Heart left ventricle (tissue), 13 donors: ENCODE measurements around the gene SH2D4B.

ENCODE experiments used
- POLR2A ChIP-seq, 2 donors: fragments of 450-650 bp; IDR thresholded peaks; one replicate each; pipeline ENCODE4 v1.6.1; 2017; ENCODE audit warnings: antibody characterized with exemption in 2 of 2, mild to moderate bottlenecking in 2 of 2, moderate library complexity in 2 of 2
- TF ChIP-seq, protein P1 (sequence below), 12 donors: fragments of 200-600 bp; sonication (generic) in 4 of 12; IDR thresholded peaks; one replicate each; pipeline versions ENCODE4 v1.5.0 to v1.8.0; 2018 to 2022; ENCODE audit warnings: antibody characterized with exemption in 12 of 12, mild to moderate bottlenecking in 5 of 12
- donor health status: ischemic (EF 13 %, LVEDD 7.1; RV severe dilation, severe dysfunction).
- donor health status: DM: no; HTN: yes; CAD: no.
- donor health status: DM: no; HTN: no; CAD: no.
- donor health status: ischemic (EF 25% LVEDD 6.9; RV normal size, moderate dysfunction).
- donor health status: ischemic (EF 25% LVEDD 5.7; RV mildly dilated, moderate dysfunction).
- donor health status: ischemic (EF 35%, LVEDD 5.7; RV mildly dilated, moderate dysfunction).
- donor health status: nonischemic (EF 11% LVEDD 7.7; RV severe dilation, severe dysfunction).
- donor health status: DM: yes; HTN: yes; CAD: no.
- donor health status: PGD.
- donor health status: ischemic (EF 29% LVEDD 5.4; RV normal size, mild dysfunction).
- donor health status: nonischemic (EF 23%, LVEDD 6.1; RV moderate dilation, normal function).

DNA sequence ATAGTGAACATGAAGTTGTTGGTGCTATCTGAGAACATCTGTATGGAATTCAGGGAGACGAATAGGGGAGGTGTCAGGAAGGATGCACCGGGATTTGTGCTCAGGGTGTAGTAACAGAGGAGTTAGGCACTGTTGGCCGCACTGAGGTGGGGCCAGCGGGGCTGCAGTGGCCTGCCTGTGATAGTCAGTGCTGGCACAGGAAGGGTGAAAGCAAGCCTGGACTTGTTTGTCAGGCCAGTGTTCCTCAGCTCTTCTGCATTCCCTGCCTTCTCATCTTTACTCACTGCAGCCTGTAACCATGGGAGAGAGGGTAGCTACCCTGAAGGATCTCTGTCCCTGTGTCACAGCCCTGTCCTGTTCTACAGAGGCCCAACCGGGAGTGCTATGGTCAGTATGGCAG lies 81.3 kb downstream of the SH2D4B start:
- TF ChIP-seq POLR2A (IDR thresholded peaks at IDR 0.05) = no peak
- TF ChIP-seq, protein P1, sequence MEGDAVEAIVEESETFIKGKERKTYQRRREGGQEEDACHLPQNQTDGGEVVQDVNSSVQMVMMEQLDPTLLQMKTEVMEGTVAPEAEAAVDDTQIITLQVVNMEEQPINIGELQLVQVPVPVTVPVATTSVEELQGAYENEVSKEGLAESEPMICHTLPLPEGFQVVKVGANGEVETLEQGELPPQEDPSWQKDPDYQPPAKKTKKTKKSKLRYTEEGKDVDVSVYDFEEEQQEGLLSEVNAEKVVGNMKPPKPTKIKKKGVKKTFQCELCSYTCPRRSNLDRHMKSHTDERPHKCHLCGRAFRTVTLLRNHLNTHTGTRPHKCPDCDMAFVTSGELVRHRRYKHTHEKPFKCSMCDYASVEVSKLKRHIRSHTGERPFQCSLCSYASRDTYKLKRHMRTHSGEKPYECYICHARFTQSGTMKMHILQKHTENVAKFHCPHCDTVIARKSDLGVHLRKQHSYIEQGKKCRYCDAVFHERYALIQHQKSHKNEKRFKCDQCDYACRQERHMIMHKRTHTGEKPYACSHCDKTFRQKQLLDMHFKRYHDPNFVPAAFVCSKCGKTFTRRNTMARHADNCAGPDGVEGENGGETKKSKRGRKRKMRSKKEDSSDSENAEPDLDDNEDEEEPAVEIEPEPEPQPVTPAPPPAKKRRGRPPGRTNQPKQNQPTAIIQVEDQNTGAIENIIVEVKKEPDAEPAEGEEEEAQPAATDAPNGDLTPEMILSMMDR (IDR thresholded peaks at IDR 0.05) = no peak
